RWPE1 (cell line): ENCODE results near the gene DNAJB5.

Experiments used
- CTCF ChIA-PET: fragments of 350-600 bp; sonication (Branson Sonifier 250); formaldehyde crosslinking; extraction: SDS; loops from one replicate; lab custom pipeline; 2021; lab: Yijun Ruan, JAX
- POLR2A ChIA-PET: fragments of 400-600 bp; formaldehyde crosslinking; extraction: SDS; loops from one replicate; lab custom pipeline; 2020; ENCODE audit warnings: antibody characterized with exemption; ENCODE audit not compliant: low non-redundant PET; lab: Yijun Ruan, JAX
- DNase-seq: peaks from one replicate; pipeline ENCODE4 v3.0.0; 2012; ENCODE audit warnings: low spot score
- H3K27ac ChIP-seq: fragments of 450-650 bp; 2 replicates; pipeline ENCODE4 v1.5.1; 2017
- TF ChIP-seq, protein P1 (sequence below): fragments of 450-650 bp; conservative IDR thresholded peaks from 2 replicates; pipeline ENCODE4 v1.5.1; 2017; ENCODE audit warnings: low read depth, mild to moderate bottlenecking

The DNAJB5 gene

DNA sequence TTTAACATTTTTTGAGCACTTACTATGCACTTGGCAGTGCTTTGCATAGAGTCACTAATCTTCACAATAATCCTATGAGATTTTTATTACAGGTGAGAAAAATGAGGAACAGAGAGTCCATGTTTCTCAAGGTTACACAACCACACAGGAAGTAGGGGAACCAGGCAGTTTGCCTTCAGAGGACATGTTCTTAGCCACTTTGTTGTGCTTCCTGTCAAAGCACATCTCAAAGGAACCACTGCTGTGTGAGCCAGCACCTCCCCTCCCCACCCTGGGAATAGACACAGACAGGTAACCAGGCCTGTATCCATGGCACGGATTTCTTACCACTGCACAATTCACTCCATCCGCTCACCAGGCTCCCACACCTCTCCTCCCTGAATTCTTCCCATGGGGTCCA is 6.3 kb upstream of the DNAJB5 start:
- no peak for DNase-seq
- ChIA-PET CTCF (interaction anchor here (0.6 kb wide), 1 partner anchor 133 kb away, joined by 3 read pairs; no protein-coding TSS in a partner anchor), POLR2A (no interaction called here)
- TF ChIP-seq, protein P1, sequence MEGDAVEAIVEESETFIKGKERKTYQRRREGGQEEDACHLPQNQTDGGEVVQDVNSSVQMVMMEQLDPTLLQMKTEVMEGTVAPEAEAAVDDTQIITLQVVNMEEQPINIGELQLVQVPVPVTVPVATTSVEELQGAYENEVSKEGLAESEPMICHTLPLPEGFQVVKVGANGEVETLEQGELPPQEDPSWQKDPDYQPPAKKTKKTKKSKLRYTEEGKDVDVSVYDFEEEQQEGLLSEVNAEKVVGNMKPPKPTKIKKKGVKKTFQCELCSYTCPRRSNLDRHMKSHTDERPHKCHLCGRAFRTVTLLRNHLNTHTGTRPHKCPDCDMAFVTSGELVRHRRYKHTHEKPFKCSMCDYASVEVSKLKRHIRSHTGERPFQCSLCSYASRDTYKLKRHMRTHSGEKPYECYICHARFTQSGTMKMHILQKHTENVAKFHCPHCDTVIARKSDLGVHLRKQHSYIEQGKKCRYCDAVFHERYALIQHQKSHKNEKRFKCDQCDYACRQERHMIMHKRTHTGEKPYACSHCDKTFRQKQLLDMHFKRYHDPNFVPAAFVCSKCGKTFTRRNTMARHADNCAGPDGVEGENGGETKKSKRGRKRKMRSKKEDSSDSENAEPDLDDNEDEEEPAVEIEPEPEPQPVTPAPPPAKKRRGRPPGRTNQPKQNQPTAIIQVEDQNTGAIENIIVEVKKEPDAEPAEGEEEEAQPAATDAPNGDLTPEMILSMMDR, result no peak
- H3K27ac ChIP-seq, result no peak overlapping the region

DNA sequence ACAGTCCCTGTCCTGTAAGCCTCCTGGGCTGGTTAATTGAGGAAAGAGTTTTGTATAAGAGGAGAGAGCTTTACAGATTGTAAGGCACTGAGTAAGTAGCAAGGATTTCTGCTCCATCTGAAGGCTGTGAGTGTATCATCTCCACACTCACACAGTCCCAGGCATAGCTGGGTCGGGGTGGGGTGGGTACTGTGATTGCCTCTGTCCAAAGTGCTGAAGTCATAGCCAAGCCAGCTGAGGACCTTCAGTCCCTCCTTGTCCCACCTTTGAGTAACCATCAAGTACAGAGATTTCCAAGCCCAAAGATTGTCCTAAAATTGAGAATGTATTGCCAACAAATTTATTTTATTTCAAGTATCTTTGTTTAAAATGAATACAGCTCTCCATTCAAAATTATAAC is 5.5 kb upstream of the DNAJB5 start:
- ChIA-PET POLR2A (interaction anchor here (0.5 kb wide), 1 partner anchor 903 kb away, joined by 4 read pairs; no protein-coding TSS in a partner anchor), CTCF (interaction anchor here (1.6 to 2.2 kb wide), 2 partner anchors 40 to 84 kb away, joined by 3 to 24 read pairs; no protein-coding TSS in a partner anchor)
- no peak overlapping the region for H3K27ac ChIP-seq
- DNase-seq, result no peak
- TF ChIP-seq, protein P1, result no peak

DNA sequence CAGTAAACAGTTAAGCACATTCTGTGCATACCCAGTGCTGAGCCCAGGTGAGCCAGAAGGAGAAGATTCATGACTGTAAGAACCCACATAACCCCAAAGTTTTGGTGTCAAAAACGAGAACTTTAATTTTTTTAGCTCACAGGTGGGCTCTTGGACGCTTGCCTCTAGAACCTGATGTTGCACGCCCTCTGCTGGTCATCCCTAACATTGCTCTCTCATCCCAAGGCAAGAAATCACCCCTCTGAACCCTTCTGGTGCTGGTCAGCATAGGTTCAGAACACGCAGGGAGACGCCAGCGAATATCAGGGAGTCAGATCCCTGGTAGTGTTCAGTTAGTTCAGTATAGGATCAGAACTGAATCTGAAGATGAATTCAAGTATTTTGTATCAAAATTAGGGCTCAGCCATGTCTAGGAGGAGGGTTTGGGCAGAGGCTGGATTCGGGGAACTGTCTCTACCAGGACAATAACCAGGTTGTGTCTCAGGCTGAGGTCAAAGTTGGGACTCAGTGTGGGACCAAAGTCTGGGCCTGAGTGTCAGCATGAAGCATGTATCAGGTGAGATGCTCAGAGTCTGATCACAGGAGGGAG is 4.1 kb upstream of the DNAJB5 start:
- TF ChIP-seq, protein P1, result peak; percentile 94
- no peak for DNase-seq
- H3K27ac ChIP-seq, result no peak overlapping the region
- ChIA-PET CTCF (interaction anchor here (0.6 to 2.2 kb wide), 10 partner anchors 8 to 618 kb away, joined by 3 to 24 read pairs (median 3); no protein-coding TSS in a partner anchor), POLR2A (no interaction called here)

DNA sequence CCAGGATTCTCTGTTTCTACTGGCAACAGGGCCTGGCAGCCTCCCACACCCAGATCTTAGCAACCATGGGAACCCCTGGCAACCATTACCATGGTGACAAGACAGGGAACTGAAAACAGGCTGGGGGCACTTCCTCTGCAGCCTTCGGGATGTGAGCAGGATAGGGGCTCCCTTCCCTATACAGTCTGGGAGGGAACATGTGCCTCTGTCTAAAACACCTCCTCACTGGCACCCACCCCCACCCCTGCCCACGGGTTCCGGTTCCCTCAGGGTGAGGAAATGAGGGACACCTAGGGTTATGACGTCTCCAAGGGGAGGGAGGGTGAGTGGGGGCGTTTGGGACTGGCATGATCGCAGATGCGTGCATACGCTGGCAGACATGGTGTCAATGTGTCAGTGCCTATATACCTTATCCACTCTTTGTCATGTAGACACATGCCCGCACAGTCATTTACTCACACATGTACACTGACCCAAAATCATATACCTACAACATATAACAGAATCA is 3.0 kb upstream of the DNAJB5 start:
- TF ChIP-seq, protein P1, result no peak
- no peak overlapping the region for H3K27ac ChIP-seq
- ChIA-PET POLR2A (no interaction called here), CTCF (interaction anchor here (0.9 kb wide), 1 partner anchor 87 kb away, joined by 5 read pairs; no protein-coding TSS in a partner anchor)
- no peak for DNase-seq

- no peak for DNase-seq
- TF ChIP-seq, protein P1, result no peak
- peak overlapping the region; percentile 11; the same call in 1 of the 2 replicates for H3K27ac ChIP-seq
- ChIA-PET POLR2A (no interaction called here), CTCF (interaction anchor here (0.9 kb wide), 1 partner anchor 88 kb away, joined by 5 read pairs; no protein-coding TSS in a partner anchor)
Measured at GRCh38 chr9:34987160-34987901, 2.2 kb upstream of the DNAJB5 start.
